Caco-2 (cell line): Measurements from ENCODE around the gene IGFALS. TPM values are rescaled to one million over a fixed set of nuclear protein-coding genes. Genes with fewer than 3 reads are reported as not detected.
A peak's percentile ranks its signal among the peaks of the same experiment; 100 is the strongest.

Experiments used
- BruUV-seq: library from RNA; stranded (reverse); fragments of 400-500 nt; replicated peaks from 2 replicates; lab custom pipeline; 2021; lab: Mats Ljungman, UMichigan
- CTCF ChIA-PET: fragments of 300-600 bp; sonication (Branson Sonifier 250); formaldehyde crosslinking; loops from one replicate; lab custom pipeline; 2022; ENCODE audit warnings: antibody characterized with exemption; lab: Charles Lee
- POLR2A ChIA-PET: fragments of 300-600 bp; sonication (Branson Sonifier 250); formaldehyde crosslinking; loops from one replicate; lab custom pipeline; 2022; ENCODE audit warnings: antibody characterized with exemption; lab: Charles Lee
- DNase-seq, 2 experiments: peaks; one replicate each; pipeline versions ENCODE4 v3.0.0 to v3.0.0-alpha.2; 2020 to 2022
- H3K27me3 ChIP-seq: replicated peaks from 2 replicates; pipeline ENCODE4 v1.6.0; 2011; ENCODE audit warnings: low read length; ENCODE audit not compliant: control insufficient read depth, insufficient read depth
- H3K36me3 ChIP-seq: 2 replicates; pipeline ENCODE4 v1.5.1; 2011; ENCODE audit warnings: low read length; ENCODE audit not compliant: control insufficient read depth, insufficient read depth
- H3K4me1 ChIP-seq: fragments of 250-450 bp; sonication (Bioruptor Pico); 2 replicates; pipeline ENCODE4 v1.5.1; 2020; ENCODE audit warnings: mild to moderate bottlenecking
- H3K4me3 ChIP-seq: 2 replicates; pipeline ENCODE4 v1.5.1; 2011; ENCODE audit warnings: low read depth, mild to moderate bottlenecking, control low read depth, low read length
- H3K9me3 ChIP-seq: fragments of 250-450 bp; sonication (Bioruptor Pico); 2 replicates; pipeline ENCODE4 v1.5.1; 2020; ENCODE audit warnings: mild to moderate bottlenecking, moderate library complexity
- H3K27ac Mint-ChIP-seq: one replicate; pipeline ENCODE4 v1.8.0; 2022; ENCODE audit warnings: mixed read lengths; ENCODE audit not compliant: unreplicated experiment
- H3K27me3 Mint-ChIP-seq: one replicate; pipeline ENCODE4 v1.8.0; 2022; ENCODE audit warnings: mixed read lengths; ENCODE audit not compliant: insufficient read depth, unreplicated experiment
- H3K36me3 Mint-ChIP-seq: one replicate; pipeline ENCODE4 v1.8.0; 2022; ENCODE audit warnings: mild to moderate bottlenecking, mixed read lengths; ENCODE audit not compliant: insufficient read depth, unreplicated experiment
- H3K4me1 Mint-ChIP-seq: one replicate; pipeline ENCODE4 v1.8.0; 2022; ENCODE audit warnings: low read depth, mixed read lengths; ENCODE audit not compliant: unreplicated experiment
- H3K4me3 Mint-ChIP-seq: one replicate; pipeline ENCODE4 v1.8.0; 2022; ENCODE audit warnings: mild to moderate bottlenecking, moderate library complexity, mixed read lengths; ENCODE audit not compliant: unreplicated experiment
- H3K9me3 Mint-ChIP-seq: one replicate; pipeline ENCODE4 v1.8.0; 2022; ENCODE audit warnings: mixed read lengths; ENCODE audit not compliant: unreplicated experiment
- intact Hi-C: fragments of 100-400 bp; cut with micrococcal nuclease; formaldehyde crosslinking; loops from one replicate; pipeline ENCODE4 v1.10.0; 2022; ENCODE audit not compliant: unreplicated experiment
- total RNA-seq: library from RNA; stranded (reverse); gene quantifications from 2 replicates; pipeline ENCODE4 v1.2.3, GENCODE V29; 2022
- TF ChIP-seq, protein P1 (sequence below), 2 experiments: fragments of 200-600 bp in 1 of 2; IDR thresholded peaks; 1 replicate in 1 of 2; 2 replicates in 1 of 2; pipeline versions ENCODE4 v1.5.1 to v1.8.0; 2011 to 2022; ENCODE audit warnings: antibody characterized with exemption in 1 of 2, control low read depth in 1 of 2, inconsistent platforms in 1 of 2, low read depth in 1 of 2, low read length in 1 of 2, mild to moderate bottlenecking in 1 of 2, moderate library complexity in 1 of 2; ENCODE audit not compliant: insufficient read depth in 1 of 2, severe bottlenecking in 1 of 2, unreplicated experiment in 1 of 2

The IGFALS gene
- total RNA-seq, 1 experiment from 2014 or later = not detected

DNA sequence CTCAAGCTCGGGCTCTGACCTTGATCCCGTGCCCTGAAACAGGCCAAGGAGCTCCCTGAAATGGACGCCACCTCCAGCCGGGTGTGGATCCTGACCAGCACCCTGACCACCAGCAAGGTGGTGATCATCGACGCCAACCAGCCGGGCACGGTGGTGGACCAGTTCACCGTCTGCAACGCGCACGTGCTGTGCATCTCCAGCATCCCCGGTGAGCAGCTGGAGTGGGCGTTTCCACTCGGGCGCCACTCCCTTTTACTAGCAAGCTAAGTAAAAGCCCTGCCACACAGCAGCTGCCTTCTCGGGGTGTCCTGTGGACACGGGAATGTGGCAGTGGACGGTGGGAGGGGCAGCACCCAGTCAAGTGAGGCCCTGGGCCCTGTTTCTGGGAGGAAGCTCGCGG is 28.5 kb downstream of the IGFALS start:
- Mint-ChIP-seq H3K27ac (no peak overlapping the region), H3K27me3 (no peaks in the 10 kb centered on the region), H3K36me3 (peaks cover 51% of the 10 kb centered on the region), H3K4me1 (no peaks in the 10 kb centered on the region), H3K9me3 (no peaks in the 10 kb centered on the region), H3K4me3 (no peak overlapping the region)
- CTCF ChIA-PET = no interaction called here
- TF ChIP-seq, protein P1, sequence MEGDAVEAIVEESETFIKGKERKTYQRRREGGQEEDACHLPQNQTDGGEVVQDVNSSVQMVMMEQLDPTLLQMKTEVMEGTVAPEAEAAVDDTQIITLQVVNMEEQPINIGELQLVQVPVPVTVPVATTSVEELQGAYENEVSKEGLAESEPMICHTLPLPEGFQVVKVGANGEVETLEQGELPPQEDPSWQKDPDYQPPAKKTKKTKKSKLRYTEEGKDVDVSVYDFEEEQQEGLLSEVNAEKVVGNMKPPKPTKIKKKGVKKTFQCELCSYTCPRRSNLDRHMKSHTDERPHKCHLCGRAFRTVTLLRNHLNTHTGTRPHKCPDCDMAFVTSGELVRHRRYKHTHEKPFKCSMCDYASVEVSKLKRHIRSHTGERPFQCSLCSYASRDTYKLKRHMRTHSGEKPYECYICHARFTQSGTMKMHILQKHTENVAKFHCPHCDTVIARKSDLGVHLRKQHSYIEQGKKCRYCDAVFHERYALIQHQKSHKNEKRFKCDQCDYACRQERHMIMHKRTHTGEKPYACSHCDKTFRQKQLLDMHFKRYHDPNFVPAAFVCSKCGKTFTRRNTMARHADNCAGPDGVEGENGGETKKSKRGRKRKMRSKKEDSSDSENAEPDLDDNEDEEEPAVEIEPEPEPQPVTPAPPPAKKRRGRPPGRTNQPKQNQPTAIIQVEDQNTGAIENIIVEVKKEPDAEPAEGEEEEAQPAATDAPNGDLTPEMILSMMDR (IDR thresholded peaks at IDR 0.05; ENCODE audit: insufficient read depth in 1 of 2, low read depth in 1 of 2, low read length in 1 of 2, severe bottlenecking in 1 of 2, unreplicated experiment in 1 of 2) = no peak
- no peaks in the 10 kb centered on the region for H3K36me3 ChIP-seq
- H3K4me1 ChIP-seq = no peaks in the 10 kb centered on the region
- no peaks in the 10 kb centered on the region for H3K9me3 ChIP-seq
- BruUV-seq = no TSS peak
- intact Hi-C loops = no loop called here
- H3K4me3 ChIP-seq = no peak overlapping the region
- no peaks in the 10 kb centered on the region for H3K27me3 ChIP-seq
- POLR2A ChIA-PET = no interaction called here
- no peak for DNase-seq

DNA sequence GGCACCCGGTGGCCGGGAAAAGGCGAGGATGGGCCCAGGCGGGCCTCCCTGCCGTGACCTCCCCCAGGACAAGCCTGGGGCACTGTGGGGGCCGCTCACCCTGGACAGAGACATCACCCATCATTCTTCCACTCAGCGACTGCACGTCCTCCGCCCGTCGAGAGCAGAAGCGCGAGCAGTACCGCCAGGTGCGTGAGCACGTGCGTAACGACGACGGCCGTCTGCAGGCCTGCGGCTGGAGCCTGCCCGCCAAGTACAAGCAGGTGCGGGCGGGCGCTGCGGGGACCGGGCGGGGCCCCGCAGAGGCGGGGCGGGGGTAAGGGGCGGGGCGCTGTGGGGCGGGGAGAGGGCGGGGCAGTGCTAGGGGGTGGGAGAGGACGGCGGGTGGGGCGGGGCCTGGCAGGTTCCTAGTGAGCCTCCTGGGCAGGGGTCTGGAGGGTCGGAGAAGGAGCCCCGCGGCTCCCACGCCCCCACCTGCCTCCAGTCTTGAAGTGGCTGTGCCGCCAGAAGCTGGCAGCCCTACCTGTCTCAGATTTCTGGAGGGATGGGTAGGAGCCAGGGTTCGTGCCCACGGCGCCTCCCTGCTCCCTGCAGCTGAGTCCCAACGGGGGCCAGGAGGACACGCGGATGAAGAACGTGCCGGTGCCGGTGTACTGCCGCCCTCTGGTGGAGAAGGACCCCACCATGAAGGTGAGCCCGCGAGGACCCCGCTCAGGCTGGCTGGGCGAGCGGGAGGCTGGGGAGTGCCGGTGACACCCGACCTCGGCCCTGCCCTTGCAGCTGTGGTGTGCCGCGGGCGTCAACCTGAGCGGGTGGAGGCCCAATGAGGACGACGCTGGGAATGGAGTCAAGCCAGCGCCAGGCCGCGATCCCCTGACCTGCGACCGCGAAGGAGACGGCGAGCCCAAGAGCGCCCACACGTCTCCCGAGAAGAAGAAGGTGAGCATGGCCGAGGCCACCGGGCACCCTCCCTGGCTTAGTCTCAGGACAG is 29.7 kb downstream of the IGFALS start:
- Histone ChIP-seq H3K4me1 (no peaks in the 10 kb centered on the region), H3K27me3 (no peaks in the 10 kb centered on the region), H3K36me3 (no peaks in the 10 kb centered on the region), H3K9me3 (no peaks in the 10 kb centered on the region), H3K4me3 (no peak overlapping the region)
- Mint-ChIP-seq H3K27ac (no peak overlapping the region), H3K27me3 (no peaks in the 10 kb centered on the region), H3K4me1 (no peaks in the 10 kb centered on the region), H3K4me3 (no peak overlapping the region), H3K9me3 (no peaks in the 10 kb centered on the region), H3K36me3 (peaks cover 43% of the 10 kb centered on the region)
- ChIA-PET POLR2A (no interaction called here), CTCF (interaction anchor here (1.5 kb wide), 1 partner anchor 58 kb away, joined by 3 read pairs; the partner anchor contains the start of gene MAPK8IP3)
- DNase-seq = peak in 1 of 2 experiments; percentile 46
- BruUV-seq = no TSS peak
- TF ChIP-seq, protein P1 (IDR thresholded peaks at IDR 0.05; ENCODE audit: insufficient read depth in 1 of 2, low read depth in 1 of 2, low read length in 1 of 2, severe bottlenecking in 1 of 2, unreplicated experiment in 1 of 2) = no peak
- intact Hi-C loops = no loop called here

DNA sequence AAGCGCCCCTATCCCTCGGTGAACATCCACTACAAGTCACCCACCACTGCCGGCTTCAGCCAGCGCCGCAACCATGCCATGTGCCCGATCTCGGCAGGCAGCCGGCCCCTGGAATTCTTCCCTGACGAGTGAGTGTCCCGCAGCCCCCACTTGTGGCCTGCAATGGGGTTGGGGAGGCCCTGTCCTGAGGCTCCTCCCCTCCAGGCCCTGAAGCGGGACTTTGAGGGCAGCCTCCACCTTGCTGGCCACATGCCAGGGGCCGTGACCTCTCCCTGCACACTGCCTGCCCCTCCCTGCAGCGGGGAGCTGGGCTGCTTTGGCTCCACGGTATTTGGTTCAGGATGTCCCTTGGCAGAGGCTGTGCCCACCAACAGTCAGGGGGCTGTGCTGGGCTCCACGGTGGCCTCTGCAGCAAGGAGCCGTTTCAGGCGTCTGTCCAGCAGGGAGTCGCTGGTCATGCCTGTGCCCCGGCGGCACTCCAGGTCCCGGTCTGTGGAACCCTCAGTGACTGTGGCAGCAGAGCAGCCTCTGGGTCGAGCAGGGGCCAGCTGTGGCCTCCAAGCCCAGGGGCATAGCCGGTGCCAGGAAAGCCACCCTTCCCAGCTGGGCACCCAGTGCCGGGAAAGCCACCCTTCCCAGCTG is 30.5 kb downstream of the IGFALS start:
- TF ChIP-seq, protein P1 (IDR thresholded peaks at IDR 0.05; ENCODE audit: insufficient read depth in 1 of 2, low read depth in 1 of 2, low read length in 1 of 2, severe bottlenecking in 1 of 2, unreplicated experiment in 1 of 2) = no peak
- no peak overlapping the region for H3K4me3 ChIP-seq
- no peak overlapping the region for H3K27ac Mint-ChIP-seq
- DNase-seq = no peak
- H3K27me3 Mint-ChIP-seq = no peaks in the 10 kb centered on the region
- POLR2A ChIA-PET = no interaction called here
- H3K27me3 ChIP-seq = no peaks in the 10 kb centered on the region
- BruUV-seq = no TSS peak
- intact Hi-C loops = no loop called here
- H3K4me1 ChIP-seq = peaks cover 5% of the 10 kb centered on the region
- H3K4me3 Mint-ChIP-seq = no peak overlapping the region
- H3K9me3 Mint-ChIP-seq = no peaks in the 10 kb centered on the region
- no peaks in the 10 kb centered on the region for H3K4me1 Mint-ChIP-seq
- no peaks in the 10 kb centered on the region for H3K36me3 ChIP-seq
- H3K9me3 ChIP-seq = no peaks in the 10 kb centered on the region
- H3K36me3 Mint-ChIP-seq = peaks cover 35% of the 10 kb centered on the region
- CTCF ChIA-PET = interaction anchor here (1.5 kb wide), 1 partner anchor 57 kb away, joined by 3 read pairs; the partner anchor contains the start of gene MAPK8IP3
